B cell (primary cell): ENCODE results near the gene SLC39A3. TPM values are rescaled to one million over a fixed set of nuclear protein-coding genes. Genes with fewer than 3 reads are reported as not detected.

Source experiments
- ATAC-seq: fragments of 200-7000 bp; cut with Tn5 transposase; one replicate; pipeline ENCODE4 v1.10.0; 2021; ENCODE audit warnings: low read depth, mild to moderate bottlenecking, moderate number of reproducible peaks, moderate library complexity
- CTCF ChIA-PET: fragments of 350-600 bp; sonication (Branson Sonifier 250); formaldehyde crosslinking; loops from one replicate; lab custom pipeline; 2021; ENCODE audit warnings: antibody characterized with exemption, inconsistent platforms; lab: Charles Lee
- POLR2A ChIA-PET: fragments of 350-600 bp; sonication (Branson Sonifier 250); formaldehyde crosslinking; loops from one replicate; lab custom pipeline; 2021; ENCODE audit warnings: antibody characterized with exemption; lab: Charles Lee
- DNase-seq: peaks from one replicate; pipeline ENCODE4 v3.0.0; 2013
- H2AFZ ChIP-seq: 2 replicates; pipeline ENCODE4 v1.6.1; 2012; ENCODE audit warnings: mild to moderate bottlenecking, low read depth, low read length; ENCODE audit not compliant: insufficient read depth, poor library complexity, severe bottlenecking
- H3K27ac ChIP-seq, 2 donors: 1 replicate in 1 of 2; 2 replicates in 1 of 2; pipeline ENCODE4 v1.5.1; 2012 to 2013; ENCODE audit warnings: low read length in 2 of 2, mild to moderate bottlenecking in 2 of 2, moderate library complexity in 1 of 2
- H3K27me3 ChIP-seq, 4 experiments: fragments of 200-600 bp in 1 of 4; sonication (generic) in 1 of 4; replicated peaks in 1 of 4; 1 replicate in 2 of 4; 2 replicates in 2 of 4; pipeline versions ENCODE4 v1.6.1 to v1.7.0; 2013 to 2016; ENCODE audit warnings: low read length in 3 of 4, mild to moderate bottlenecking in 2 of 4, mixed read lengths in 1 of 4, moderate library complexity in 1 of 4; ENCODE audit not compliant: insufficient read depth in 4 of 4, control insufficient read depth in 3 of 4; ENCODE audit errors: control extremely low read depth in 1 of 4
- H3K36me3 ChIP-seq, 2 experiments: replicated peaks in 1 of 2; 1 replicate in 1 of 2; 2 replicates in 1 of 2; pipeline versions ENCODE4 v1.6.1 to v1.7.1; 2013; ENCODE audit warnings: low read length in 1 of 2; ENCODE audit not compliant: insufficient read depth in 2 of 2, control insufficient read depth in 1 of 2; ENCODE audit errors: control extremely low read depth in 1 of 2, extremely low read depth in 1 of 2
- H3K4me1 ChIP-seq, 2 donors: fragments of 200-600 bp in 1 of 2; sonication (generic) in 1 of 2; 1 replicate in 1 of 2; 2 replicates in 1 of 2; pipeline versions ENCODE4 v1.5.1 to v1.6.1; 2013 to 2017; ENCODE audit warnings: low read length in 2 of 2; ENCODE audit not compliant: control insufficient read depth in 2 of 2, insufficient read depth in 2 of 2
- H3K4me2 ChIP-seq: replicated peaks from 2 replicates; pipeline ENCODE3; 2012; ENCODE audit warnings: mild to moderate bottlenecking, low read depth, low read length; ENCODE audit not compliant: poor library complexity, severe bottlenecking
- H3K4me3 ChIP-seq, 5 experiments: fragments of 200-600 bp in 1 of 5; sonication (generic) in 1 of 5; 1 replicate in 3 of 5; 2 replicates in 2 of 5; pipeline versions ENCODE4 v1.5.1 to v1.7.0; 2011 to 2016; ENCODE audit warnings: low read length in 4 of 5, mild to moderate bottlenecking in 4 of 5, low read depth in 2 of 5, control low read depth in 1 of 5, moderate library complexity in 1 of 5; ENCODE audit not compliant: insufficient read depth in 1 of 5; ENCODE audit errors: control extremely low read depth in 1 of 5, extremely low read depth in 1 of 5
- H3K79me2 ChIP-seq: fragments of 200-600 bp; sonication (generic); one replicate; pipeline ENCODE4 v1.6.0; 2016; ENCODE audit warnings: low read length; ENCODE audit not compliant: control insufficient read depth, insufficient read depth
- H3K9ac ChIP-seq: fragments of 200-600 bp; sonication (generic); 2 replicates; pipeline ENCODE4 v1.6.1; 2017; ENCODE audit warnings: mild to moderate bottlenecking, low read length, moderate library complexity
- H3K9me3 ChIP-seq, 3 donors: one replicate each; pipeline versions ENCODE4 v1.6.1 to v1.7.1; 2013; ENCODE audit warnings: low read length in 2 of 3; ENCODE audit not compliant: control insufficient read depth in 2 of 3, insufficient read depth in 1 of 3; ENCODE audit errors: control extremely low read depth in 1 of 3
- H4K20me1 ChIP-seq: 2 replicates; pipeline ENCODE4 v1.6.0; 2012; ENCODE audit warnings: mild to moderate bottlenecking, low read length; ENCODE audit not compliant: insufficient read depth, control insufficient read depth, poor library complexity, severe bottlenecking
- H3K27ac Mint-ChIP-seq: one replicate; pipeline ENCODE4 v1.8.0; 2021; ENCODE audit warnings: mixed read lengths
- H3K27me3 Mint-ChIP-seq: one replicate; pipeline ENCODE4 v1.8.0; 2021; ENCODE audit warnings: mixed read lengths
- H3K4me1 Mint-ChIP-seq: one replicate; pipeline ENCODE4 v1.8.0; 2021; ENCODE audit warnings: mixed read lengths
- H3K4me3 Mint-ChIP-seq: one replicate; pipeline ENCODE4 v1.8.0; 2021; ENCODE audit warnings: mixed read lengths
- H3K9me3 Mint-ChIP-seq: one replicate; pipeline ENCODE4 v1.8.0; 2022; ENCODE audit warnings: mixed read lengths; ENCODE audit not compliant: insufficient read depth
- CTCF ChIP-seq: fragments of 200-600 bp; IDR thresholded peaks from one replicate; pipeline ENCODE4 v1.8.0; 2022; ENCODE audit warnings: antibody characterized with exemption, mild to moderate bottlenecking
- EZH2 ChIP-seq: IDR thresholded peaks from 2 replicates; pipeline ENCODE4 v1.6.1; 2012; ENCODE audit warnings: borderline replicate concordance, low read depth, mild to moderate bottlenecking, moderate library complexity, low read length; ENCODE audit not compliant: insufficient read depth, poor library complexity, severe bottlenecking
- WGBS: methylation state at CpG from one replicate; pipeline ENCODE4 v1.1.5; 2013; ENCODE audit warnings: missing lambda C conversion rate; ENCODE audit not compliant: insufficient coverage; 5-methylcytosine and 5-hydroxymethylcytosine counted together
- intact Hi-C: fragments of 100-400 bp; cut with micrococcal nuclease; formaldehyde crosslinking; loops from one replicate; pipeline ENCODE4 v1.10.0; 2022
- polyA plus RNA-seq: library from polyadenylated mRNA; depleted of rRNA; stranded (reverse); fragments of >200 nt; gene quantifications from 2 replicates; pipeline ENCODE4 v1.2.3, GENCODE V29; 2012
- total RNA-seq, 2 donors: library from RNA; stranded (reverse); fragments of 120-200 nt in 1 of 2; gene quantifications; 1 replicate in 1 of 2; 2 replicates in 1 of 2; pipeline versions ENCODE4 v1.2.3 to v1.2.4, GENCODE V29; 2013 to 2022

The SLC39A3 gene
- total and polyA plus RNA-seq, 2 donors (not counting 1 experiment from before 2014, with no cell fraction given) = 36.4 to 37.6 TPM

- Mint-ChIP-seq H3K4me3 (peak overlapping the region; percentile 70), H3K27ac (no peak overlapping the region), H3K4me1 (peaks cover 27% of the 10 kb centered on the region), H3K9me3 (no peaks in the 10 kb centered on the region), H3K27me3 (peaks cover 4% of the 10 kb centered on the region)
- peak overlapping the region; percentile 65 for H2AFZ ChIP-seq
- TF ChIP-seq EZH2 = no peak
- peak overlapping the region; percentile 10 for H3K9ac ChIP-seq
- peaks cover 0 to 13% (median 5%) of the 10 kb centered on the region in 4 experiments for H3K27me3 ChIP-seq
- ChIA-PET POLR2A (interaction anchor here (0.6 to 0.7 kb wide), 2 partner anchors 412 to 455 kb away, joined by 3 to 4 read pairs; no protein-coding TSS in a partner anchor), CTCF (interaction anchor here (0.7 to 4.2 kb wide), 4 partner anchors 16 to 77 kb away, joined by 3 to 14 read pairs (median 12); no protein-coding TSS in a partner anchor)
- intact Hi-C loops = no loop called here
- peaks cover 10% of the 10 kb centered on the region for H3K79me2 ChIP-seq
- H3K4me3 ChIP-seq = peak overlapping the region in 2 of 5 experiments; percentile 6 to 9
- peak overlapping the region; percentile 62 for H3K4me2 ChIP-seq
- WGBS = 49% methylated on average over 13 of the region's 15 CpGs
- peak; percentile 20 for DNase-seq
- ATAC-seq = no peak
- H3K27ac ChIP-seq = no peak overlapping the region
- no peaks in the 10 kb centered on the region for H3K36me3 ChIP-seq
- no peaks in the 10 kb centered on the region for H4K20me1 ChIP-seq
- H3K9me3 ChIP-seq = peaks cover 0 to 5% (median 0%) of the 10 kb centered on the region in 3 donors
- H3K4me1 ChIP-seq = peaks cover 27 to 34% of the 10 kb centered on the region in 2 donors
These were observed 13.5 kb downstream of the SLC39A3 start for GRCh38 chr19:2726160-2726855.

GRCh38 chr19:2724148-2724557, 15.7 kb downstream of the SLC39A3 start:
- no peak overlapping the region for H3K27ac Mint-ChIP-seq

More at GRCh38 chr19:2724148-2724557, 15.7 kb downstream of the SLC39A3 start:
- Histone ChIP-seq H3K27ac (no peak overlapping the region), H2AFZ (no peak overlapping the region), H3K4me3 (no peak overlapping the region), H3K9me3 (peaks cover 0 to 5% (median 0%) of the 10 kb centered on the region in 3 donors), H3K9ac (no peak overlapping the region), H3K79me2 (peaks cover 6% of the 10 kb centered on the region), H4K20me1 (peaks cover 8% of the 10 kb centered on the region), H3K4me2 (no peak overlapping the region), H3K27me3 (peaks cover 0 to 17% (median 8%) of the 10 kb centered on the region in 4 experiments), H3K4me1 (peaks cover 42 to 50% of the 10 kb centered on the region in 2 donors), H3K36me3 (no peaks in the 10 kb centered on the region)
- no peaks in the 10 kb centered on the region for H3K9me3 Mint-ChIP-seq
- intact Hi-C loops = no loop called here
- TF ChIP-seq EZH2 = no peak
- TF ChIP-seq CTCF = no peak
- DNase-seq (peak; percentile 6), ATAC-seq (no peak)
- H3K4me1 Mint-ChIP-seq = peaks cover 36% of the 10 kb centered on the region
- 83% methylated on average over 7 of the region's 7 CpGs for WGBS
- H3K27me3 Mint-ChIP-seq = peaks cover 4% of the 10 kb centered on the region
- CTCF ChIA-PET = interaction anchor here (1.1 to 3.8 kb wide), 2 partner anchors 25 to 75 kb away, joined by 3 to 14 read pairs; no protein-coding TSS in a partner anchor
- POLR2A ChIA-PET = no interaction called here
- no peak overlapping the region for H3K4me3 Mint-ChIP-seq
